HepG2 (cell line): ENCODE measurements around the gene PIBF1. TPM values are rescaled to one million over a fixed set of nuclear protein-coding genes. Genes with fewer than 3 reads are reported as not detected.

Experiments
- ATAC-seq: fragments of 200-7000 bp; cut with Tn5 transposase; 3 replicates; pipeline ENCODE4 v1.9.1; 2020; ENCODE audit warnings: mild to moderate bottlenecking, moderate library complexity
- BruUV-seq: library from RNA; stranded (reverse); fragments of 400-500 nt; replicated peaks from 2 replicates; lab custom pipeline; 2021; lab: Mats Ljungman, UMichigan
- CTCF ChIA-PET: fragments of 300-600 bp; formaldehyde crosslinking; extraction: SDS; loops from one replicate; lab custom pipeline; 2021; ENCODE audit warnings: low total read pairs, inconsistent platforms, low intra/inter-chr PET ratio; lab: Yijun Ruan, JAX
- POLR2A ChIA-PET: fragments of 350-600 bp; sonication (Branson Sonifier 250); formaldehyde crosslinking; loops from one replicate; lab custom pipeline; 2020; ENCODE audit warnings: antibody characterized with exemption, inconsistent platforms; lab: Yijun Ruan, JAX
- DNase-seq: peaks from one replicate; pipeline ENCODE4 v3.0.0-alpha.2; 2015; ENCODE audit warnings: low spot score
- FAIRE-seq: peaks from 3 replicates; lab custom pipeline; 2011; peaks lifted over from hg19 to GRCh38; lab: Jason Lieb, UNC
- H2AFZ ChIP-seq: one replicate; pipeline ENCODE4 v1.6.1; 2011; ENCODE audit warnings: low read length, inconsistent platforms
- H3K27ac ChIP-seq: fragments of 300-600 bp; 3 replicates; pipeline ENCODE4 v1.8.0; 2011; ENCODE audit warnings: mixed run types, mild to moderate bottlenecking, mixed read lengths, low read length, inconsistent platforms; ENCODE audit not compliant: insufficient read depth; ENCODE audit errors: extremely low read length
- H3K27me3 ChIP-seq, 2 experiments: fragments of 200-600 bp in 1 of 2; 2 replicates in 1 of 2; 3 replicates in 1 of 2; pipeline versions ENCODE4 v1.6.0 to v1.8.0; 2011; ENCODE audit warnings: low read length in 2 of 2, mild to moderate bottlenecking in 2 of 2, moderate library complexity in 2 of 2, inconsistent platforms in 1 of 2; ENCODE audit not compliant: insufficient read depth in 2 of 2, control insufficient read depth in 1 of 2
- H3K36me3 ChIP-seq, 2 experiments: fragments of 200-600 bp in 1 of 2; replicated peaks in 1 of 2; 2 replicates in 1 of 2; 3 replicates in 1 of 2; pipeline versions ENCODE4 v1.5.1 to v1.8.0; 2011; ENCODE audit warnings: low read length in 2 of 2, inconsistent platforms in 1 of 2; ENCODE audit not compliant: insufficient read depth in 2 of 2, control insufficient read depth in 1 of 2
- H3K4me1 ChIP-seq: 2 replicates; pipeline ENCODE4 v1.5.1; 2012; ENCODE audit warnings: low read length, inconsistent platforms; ENCODE audit not compliant: insufficient read depth
- H3K4me2 ChIP-seq: 2 replicates; pipeline ENCODE4 v1.6.0; 2011; ENCODE audit warnings: low read depth, low read length, inconsistent platforms
- H3K4me3 ChIP-seq, 3 experiments: fragments of 200-600 bp in 1 of 3; sonication (generic), shearing (Covaris generic) in 1 of 3; replicated peaks in 1 of 3; 2 replicates each; pipeline ENCODE4 v1.5.1; 2011 to 2016; ENCODE audit warnings: low read length in 3 of 3, inconsistent platforms in 2 of 3, low read depth in 2 of 3, mild to moderate bottlenecking in 2 of 3, control low read depth in 1 of 3, mixed read lengths in 1 of 3; ENCODE audit not compliant: insufficient read depth in 1 of 3
- H3K79me2 ChIP-seq: one replicate; pipeline ENCODE4 v1.6.1; 2011; ENCODE audit warnings: low read length, inconsistent platforms; ENCODE audit not compliant: insufficient read depth
- H3K9ac ChIP-seq: 2 replicates; pipeline ENCODE4 v1.6.0; 2011; ENCODE audit warnings: mild to moderate bottlenecking, low read depth, low read length, inconsistent platforms; ENCODE audit not compliant: insufficient read depth
- H3K9me3 ChIP-seq: 2 replicates; pipeline ENCODE4 v1.5.1; 2012; ENCODE audit warnings: mild to moderate bottlenecking, low read length
- H4K20me1 ChIP-seq: 2 replicates; pipeline ENCODE4 v1.6.0; 2011; ENCODE audit warnings: inconsistent platforms, mild to moderate bottlenecking, low read length, moderate library complexity; ENCODE audit not compliant: insufficient read depth
- CBX2 ChIP-seq, 2 experiments: fragments of 200-600 bp in 1 of 2; sonication (generic); formaldehyde crosslinking in 1 of 2; IDR thresholded peaks; 2 replicates each; pipeline versions ENCODE4 v1.7.0 to v1.8.1; 2018 to 2022; ENCODE audit warnings: low read depth in 2 of 2, low read length in 1 of 2, mild to moderate bottlenecking in 1 of 2, missing genetic modification reagents in 1 of 2
- HMGXB3 ChIP-seq: sonication (generic); formaldehyde crosslinking; IDR thresholded peaks from 2 replicates; pipeline ENCODE4 v1.4.0; 2020; ENCODE audit warnings: missing genetic modification reagents, borderline replicate concordance
- HNRNPUL1 ChIP-seq: fragments of 200-400 bp; formaldehyde crosslinking; IDR thresholded peaks from 2 replicates; pipeline ENCODE4 v1.6.1; 2017; ENCODE audit warnings: low read depth, mild to moderate bottlenecking, low read length, moderate library complexity
- RFX3 ChIP-seq: IDR thresholded peaks from 2 replicates; pipeline ENCODE4 v1.6.1; 2016; ENCODE audit warnings: missing biosample characterization, missing genetic modification reagents
- SOX5 ChIP-seq: IDR thresholded peaks from 2 replicates; pipeline ENCODE4 v1.6.1; 2016; ENCODE audit warnings: borderline replicate concordance
- ZBTB10 ChIP-seq: sonication (generic); formaldehyde crosslinking; IDR thresholded peaks from 2 replicates; pipeline ENCODE4 v1.4.0; 2020; ENCODE audit warnings: missing genetic modification reagents, borderline replicate concordance
- ZNF547 ChIP-seq: sonication (generic); formaldehyde crosslinking; IDR thresholded peaks from 2 replicates; pipeline ENCODE4 v1.5.1; 2020; ENCODE audit warnings: mild to moderate bottlenecking, missing genetic modification reagents
- WGBS: methylation state at CpG from one replicate; pipeline ENCODE4 v1.1.6; 2017; ENCODE audit warnings: low lambda C conversion rate; 5-methylcytosine and 5-hydroxymethylcytosine counted together
- in situ Hi-C: cut with HindIII; loops from 2 replicates; pipeline ENCODE4 v1.10.0; 2017; ENCODE audit warnings: low pct_unique_long_range_greater_than_20kb; ENCODE audit not compliant: extremely low pct_ligation_motif_present
- intact Hi-C: fragments of 100-400 bp; cut with micrococcal nuclease; formaldehyde crosslinking; loops from one replicate; pipeline ENCODE4 v1.10.0; 2022; ENCODE audit not compliant: unreplicated experiment
- polyA plus RNA-seq, 8 experiments: library from polyadenylated mRNA; depleted of rRNA in 3 of 8; stranded (reverse) in 7 of 8; unstranded in 1 of 8; fragments of >200 nt; fragmentation: Illumina TruSeq in 4 of 8; extraction: Trizol in 4 of 8; gene quantifications; 2 replicates each; pipeline versions ENCODE4 v1.2.1 to v1.2.3, GENCODE V29; 2011 to 2016; ENCODE audit warnings: low read depth in 4 of 8, missing spikeins in 1 of 8, mixed read lengths in 1 of 8; ENCODE audit not compliant: insufficient read depth in 1 of 8
- total RNA-seq, 5 experiments: library from RNA; depleted of rRNA; stranded (reverse); fragments of >200 nt; fragmentation: Illumina TruSeq; extraction: Trizol; gene quantifications; 2 replicates each; pipeline ENCODE4 v1.2.3, GENCODE V29; 2016; ENCODE audit warnings: low read depth in 1 of 5

Gene PIBF1
- total and polyA plus RNA-seq, 2 of the 13 experiments (the other 11 are each of a cell fraction or from before 2014, with no cell fraction given), result 4.2 to 15.8 TPM

GRCh38 chr13:73056565-73056962 is 274.6 kb downstream of the PIBF1 start:
- no peaks in the 10 kb centered on the region for H3K9me3 ChIP-seq
- no peak overlapping the region for H2AFZ ChIP-seq
- no peak overlapping the region for H3K27ac ChIP-seq
- peaks cover 0 to 17% of the 10 kb centered on the region in 2 experiments; a peak in 3 of 5 replicates for H3K27me3 ChIP-seq
- BruUV-seq, result no TSS peak
- POLR2A ChIA-PET, result no interaction called here
- H3K36me3 ChIP-seq, result no peaks in the 10 kb centered on the region
- in situ Hi-C loops, result loop anchor here (25.0 kb wide), 1 partner anchor 356 kb away; no protein-coding TSS in a partner anchor
- no peak for DNase-seq
- no peaks in the 10 kb centered on the region for H4K20me1 ChIP-seq
- intact Hi-C loops, result loop anchor here (5.0 kb wide), 1 partner anchor 361 kb away; no protein-coding TSS in a partner anchor
- H3K9ac ChIP-seq, result no peak overlapping the region
- H3K4me3 ChIP-seq, result no peak overlapping the region
- H3K4me2 ChIP-seq, result no peak overlapping the region
- no peak for TF ChIP-seq ZNF547
- no peak for TF ChIP-seq RFX3 (CRISPR knock-in tag)
- TF ChIP-seq HNRNPUL1, result no peak
- peak; percentile 72; the same call in 1 of the 2 replicates for TF ChIP-seq CBX2 (IDR thresholded peaks at IDR 0.05; ENCODE audit: low read depth, low read length)
- no peak for TF ChIP-seq CBX2 (CRISPR knock-in tag; IDR thresholded peaks at IDR 0.05; ENCODE audit: low read depth)
- TF ChIP-seq SOX5 (CRISPR knock-in tag), result no peak
- TF ChIP-seq, all 625 proteins: peak for 1
- CTCF ChIA-PET, result no interaction called here
- no peak for FAIRE-seq
- H3K4me1 ChIP-seq, result peaks cover 32% of the 10 kb centered on the region
- WGBS, result 74% methylated on average over 4 of the region's 4 CpGs
- peaks cover 2% of the 10 kb centered on the region for H3K79me2 ChIP-seq
- no peak for ATAC-seq

GRCh38 chr13:73057284-73058063 is 275.5 kb downstream of the PIBF1 start:
- H3K9ac ChIP-seq, result no peak overlapping the region
- DNase-seq, result no peak
- FAIRE-seq, result no peak
- H3K4me1 ChIP-seq, result peaks cover 32% of the 10 kb centered on the region
- peaks cover 3 to 5% of the 10 kb centered on the region in 2 experiments; a peak in 3 of 5 replicates for H3K36me3 ChIP-seq
- intact Hi-C loops, result loop anchor here (2.0 to 5.0 kb wide), 3 partner anchors 153 to 360 kb away; no protein-coding TSS in a partner anchor
- in situ Hi-C loops, result loop anchor here (25.0 kb wide), 1 partner anchor 355 kb away; no protein-coding TSS in a partner anchor
- BruUV-seq, result no TSS peak
- no peak overlapping the region for H2AFZ ChIP-seq
- peak overlapping the region; percentile 83 for H3K4me2 ChIP-seq
- H3K4me3 ChIP-seq, result no peak overlapping the region
- H3K9me3 ChIP-seq, result no peaks in the 10 kb centered on the region
- peaks cover 2% of the 10 kb centered on the region for H3K79me2 ChIP-seq
- POLR2A ChIA-PET, result no interaction called here
- no peak overlapping the region for H3K27ac ChIP-seq
- no peak for ATAC-seq
- 46% methylated on average over 4 of the region's 4 CpGs for WGBS
- H4K20me1 ChIP-seq, result no peaks in the 10 kb centered on the region
- CTCF ChIA-PET, result no interaction called here
- peaks cover 0 to 17% of the 10 kb centered on the region in 2 experiments; a peak in 3 of 5 replicates for H3K27me3 ChIP-seq
- TF ChIP-seq HMGXB3 (CRISPR knock-in tag), result no peak
- TF ChIP-seq ZBTB10 (CRISPR knock-in tag), result no peak
